ENCODE data around the gene PTPRA. TPM values are rescaled to one million over a fixed set of nuclear protein-coding genes. Genes with fewer than 3 reads are reported as not detected.

PTPRA gene
- total RNA-seq, 2 donors from 2014 or later = 52.4 to 58.7 TPM

DNA sequence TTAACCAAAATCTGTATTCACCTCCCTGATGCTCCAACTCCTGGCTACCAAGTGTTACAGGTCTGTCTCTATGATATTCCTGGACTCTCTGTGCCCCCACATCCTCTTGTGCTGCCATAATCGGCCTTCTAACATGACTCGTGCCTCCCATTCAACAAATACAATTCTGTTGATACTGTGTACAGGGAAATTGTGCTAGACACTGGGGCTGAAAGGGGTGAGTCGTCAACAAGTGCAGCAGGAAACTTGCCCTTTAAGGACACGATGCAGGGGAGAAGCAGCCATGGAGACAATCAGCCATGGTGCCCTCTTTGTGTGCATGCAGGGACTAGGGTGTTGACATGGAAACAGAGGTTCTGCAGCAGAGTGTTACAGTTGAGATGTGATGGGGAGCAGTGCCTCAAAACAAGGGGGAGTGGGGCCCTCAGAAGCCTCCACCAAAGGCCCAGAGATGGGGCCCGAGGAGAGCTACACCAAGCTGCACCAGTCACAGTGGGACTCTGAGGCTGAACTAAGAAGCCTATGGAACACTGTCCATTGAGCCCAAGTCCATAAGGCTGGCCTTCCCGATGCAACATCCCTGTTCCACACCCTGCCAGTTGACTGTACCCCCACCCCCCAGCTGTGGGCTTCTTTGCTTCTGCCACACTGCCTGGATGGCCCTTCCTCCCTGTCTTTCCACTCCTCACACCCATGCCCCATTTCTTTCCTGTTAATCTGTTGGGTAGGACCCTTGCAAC is 35.9 kb upstream of the PTPRA start:
- Mint-ChIP-seq H3K4me3 (no peak overlapping the region), H3K9me3 (no peaks in the 10 kb centered on the region), H3K27me3 (ENCODE audit: insufficient read depth) (peaks cover 12% of the 10 kb centered on the region), H3K27ac (no peak overlapping the region), H3K36me3 (ENCODE audit: low read depth) (peaks cover 39% of the 10 kb centered on the region), H3K4me1 (no peaks in the 10 kb centered on the region)
- H3K27ac ChIP-seq (ENCODE audit: low read depth, low read length) = no peak overlapping the region
- H3K27me3 ChIP-seq (ENCODE audit: control insufficient read depth, insufficient read depth, low read length, poor library complexity, severe bottlenecking) = no peaks in the 10 kb centered on the region
- H3K9ac ChIP-seq (ENCODE audit: extremely low read depth, low read length, poor library complexity, severe bottlenecking) = no peak overlapping the region
- H3K36me3 ChIP-seq (ENCODE audit: control insufficient read depth, insufficient read depth, low read length) = peaks cover 5% of the 10 kb centered on the region
- H3K4me3 ChIP-seq (ENCODE audit: low read length) = no peak overlapping the region
- WGBS, 2 experiments (ENCODE audit: insufficient coverage in 1 of 2, insufficient read length in 1 of 2) = 91 to 94% methylated on average over 4 to 6 of the region's 6 CpGs
- no peak for TF ChIP-seq CTCF (conservative IDR thresholded peaks at IDR 0.05)
- H3K9me3 ChIP-seq (ENCODE audit: control insufficient read depth, low read length) = no peaks in the 10 kb centered on the region
- no peaks in the 10 kb centered on the region for H3K4me1 ChIP-seq (ENCODE audit: control insufficient read depth, insufficient read depth, low read length)
- no peak for DNase-seq

GRCh38 chr20:2838170-2838797 is 35.0 kb upstream of the PTPRA start:
- Mint-ChIP-seq H3K27me3 (ENCODE audit: insufficient read depth) (peaks cover 12% of the 10 kb centered on the region), H3K4me1 (no peaks in the 10 kb centered on the region), H3K4me3 (no peak overlapping the region), H3K9me3 (no peaks in the 10 kb centered on the region), H3K27ac (no peak overlapping the region), H3K36me3 (ENCODE audit: low read depth) (peaks cover 40% of the 10 kb centered on the region)
- Histone ChIP-seq H3K4me3 (ENCODE audit: low read length) (no peak overlapping the region), H3K9me3 (ENCODE audit: control insufficient read depth, low read length) (no peaks in the 10 kb centered on the region), H3K27ac (ENCODE audit: low read depth, low read length) (no peak overlapping the region), H3K36me3 (ENCODE audit: control insufficient read depth, insufficient read depth, low read length) (peaks cover 5% of the 10 kb centered on the region), H3K9ac (ENCODE audit: extremely low read depth, low read length, poor library complexity, severe bottlenecking) (no peak overlapping the region), H3K27me3 (ENCODE audit: control insufficient read depth, insufficient read depth, low read length, poor library complexity, severe bottlenecking) (no peaks in the 10 kb centered on the region), H3K4me1 (ENCODE audit: control insufficient read depth, insufficient read depth, low read length) (no peaks in the 10 kb centered on the region)
- WGBS, 2 experiments (ENCODE audit: insufficient coverage in 1 of 2, insufficient read length in 1 of 2) = 94 to 98% methylated on average over 17 to 19 of the region's 19 CpGs
- DNase-seq = no peak
- TF ChIP-seq CTCF (conservative IDR thresholded peaks at IDR 0.05) = no peak

DNA sequence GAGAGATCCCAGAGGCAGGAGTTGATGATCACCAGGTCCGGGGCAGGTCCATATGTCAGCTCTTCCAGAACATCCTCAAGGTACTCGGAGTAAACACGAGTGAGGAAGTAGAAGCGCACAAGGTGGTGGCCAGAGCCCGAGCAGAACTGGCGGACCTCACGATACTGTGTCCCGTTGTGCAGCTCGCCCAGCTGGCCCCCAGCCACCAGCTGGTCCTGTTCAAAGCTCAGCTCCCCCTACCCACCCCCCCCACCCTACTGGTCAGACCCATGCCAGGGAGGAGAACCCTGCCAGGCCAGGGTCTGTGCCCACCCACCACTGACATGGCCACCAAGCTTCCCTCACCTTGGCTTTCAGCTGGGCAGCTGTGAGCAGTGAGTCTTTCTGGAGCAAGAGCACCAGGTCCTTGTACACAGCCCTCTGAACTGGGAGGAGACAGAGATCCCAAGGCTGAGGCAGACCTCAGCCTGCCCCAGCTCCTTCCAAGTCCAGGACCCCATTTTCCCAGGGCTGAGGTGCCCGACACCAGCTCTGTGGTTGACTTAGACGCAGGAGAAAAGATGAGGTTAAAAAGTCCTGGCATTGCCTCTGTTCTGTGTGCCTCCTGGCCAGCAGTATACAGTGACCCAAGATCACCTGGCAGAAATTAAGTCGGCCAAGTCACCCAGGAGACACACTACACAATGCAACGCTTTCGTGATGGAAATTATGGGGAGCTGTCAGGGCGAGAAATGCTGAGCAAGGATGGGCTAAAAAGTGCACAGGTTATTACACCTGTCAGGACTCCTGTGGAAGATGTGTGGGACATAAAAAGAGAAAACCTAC is 34.2 kb upstream of the PTPRA start:
- Mint-ChIP-seq H3K4me1 (no peaks in the 10 kb centered on the region), H3K36me3 (ENCODE audit: low read depth) (peaks cover 41% of the 10 kb centered on the region), H3K9me3 (no peaks in the 10 kb centered on the region), H3K27ac (no peak overlapping the region), H3K27me3 (ENCODE audit: insufficient read depth) (peaks cover 12% of the 10 kb centered on the region), H3K4me3 (peak overlapping the region; percentile 76)
- no peak for TF ChIP-seq CTCF (conservative IDR thresholded peaks at IDR 0.05)
- Histone ChIP-seq H3K36me3 (ENCODE audit: control insufficient read depth, insufficient read depth, low read length) (peaks cover 5% of the 10 kb centered on the region), H3K4me3 (ENCODE audit: low read length) (peak overlapping the region; percentile 89), H3K9ac (ENCODE audit: extremely low read depth, low read length, poor library complexity, severe bottlenecking) (no peak overlapping the region), H3K27ac (ENCODE audit: low read depth, low read length) (no peak overlapping the region), H3K4me1 (ENCODE audit: control insufficient read depth, insufficient read depth, low read length) (no peaks in the 10 kb centered on the region), H3K27me3 (ENCODE audit: control insufficient read depth, insufficient read depth, low read length, poor library complexity, severe bottlenecking) (no peaks in the 10 kb centered on the region), H3K9me3 (ENCODE audit: control insufficient read depth, low read length) (no peaks in the 10 kb centered on the region)
- DNase-seq = no peak
- 95 to 97% methylated on average over 6 to 15 of the region's 15 CpGs for WGBS, 2 experiments (ENCODE audit: insufficient coverage in 1 of 2, insufficient read length in 1 of 2)

Data from endodermal cell (in vitro differentiated cells).